HG03139 (cell line): ENCODE data around the gene FASTK.
"Not testable (repeated sequence)": the region's sequence is repeated elsewhere in the genome, so short reads cannot be mapped to it uniquely, and the experiment has no call there.

Source experiments
- ATAC-seq: cut with Tn5 transposase; IDR thresholded peaks from one replicate; pipeline ENCODE4 v1.9.1; 2021; ENCODE audit not compliant: unreplicated experiment

The FASTK gene

DNA sequence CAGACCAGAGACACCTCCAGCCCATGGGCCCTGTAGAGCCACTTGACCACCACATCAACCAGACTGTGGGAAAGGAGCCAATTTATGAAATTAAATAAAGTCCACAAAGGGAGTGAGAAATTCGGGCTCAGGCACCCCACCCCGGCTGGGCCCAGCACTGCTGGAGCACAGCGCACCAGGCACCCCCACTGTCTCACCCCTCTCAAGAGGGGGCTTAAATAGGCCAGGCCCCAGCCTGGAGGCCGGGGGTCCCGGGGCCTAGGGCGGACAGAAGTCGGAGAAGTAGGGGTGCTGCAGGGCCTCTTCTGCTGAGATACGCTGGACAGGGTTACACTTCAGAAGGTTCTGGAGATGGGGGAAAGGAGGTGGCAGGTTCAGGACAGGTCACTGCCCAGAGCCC is 26.9 kb downstream of the FASTK start:
- ATAC-seq, result no peak

DNA sequence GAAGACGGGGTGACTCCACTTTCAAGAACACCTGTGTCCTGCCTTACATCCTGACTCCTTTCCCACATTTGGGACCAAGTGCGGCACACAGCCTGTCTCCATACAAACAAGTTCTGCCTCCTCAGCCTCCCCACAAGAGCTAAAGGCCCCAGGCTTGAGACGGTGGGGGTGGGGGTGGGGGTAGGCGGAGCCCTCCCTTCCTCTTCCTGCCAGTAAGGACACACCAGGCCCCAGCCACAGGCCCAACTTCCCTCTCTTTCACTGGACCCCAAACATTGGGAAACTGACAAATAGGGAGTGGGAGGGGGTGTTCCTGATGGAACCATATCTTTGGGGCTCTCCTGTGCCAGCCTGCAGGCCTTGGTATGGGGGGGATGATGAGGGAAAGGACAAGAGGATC is 27.5 kb downstream of the FASTK start:
- ATAC-seq, result no peak

DNA sequence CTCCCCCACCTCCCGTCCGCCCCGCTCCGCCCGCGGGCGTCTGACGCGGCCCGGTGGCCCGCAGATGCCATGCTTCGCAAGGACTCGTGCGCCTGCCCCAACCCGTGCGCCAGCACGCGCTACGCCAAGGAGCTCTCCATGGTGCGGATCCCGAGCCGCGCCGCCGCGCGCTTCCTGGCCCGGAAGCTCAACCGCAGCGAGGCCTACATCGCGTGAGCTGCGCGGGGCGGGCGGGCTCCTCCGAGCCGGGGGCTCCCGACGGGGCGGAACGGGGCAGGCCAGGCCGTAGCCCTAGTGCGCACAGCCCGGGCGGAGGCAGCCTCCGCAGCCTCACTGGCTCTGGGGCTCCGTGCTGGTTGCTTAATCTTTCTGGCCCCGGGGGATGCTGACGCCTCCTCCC is 29.5 kb downstream of the FASTK start:
- no peak for ATAC-seq

DNA sequence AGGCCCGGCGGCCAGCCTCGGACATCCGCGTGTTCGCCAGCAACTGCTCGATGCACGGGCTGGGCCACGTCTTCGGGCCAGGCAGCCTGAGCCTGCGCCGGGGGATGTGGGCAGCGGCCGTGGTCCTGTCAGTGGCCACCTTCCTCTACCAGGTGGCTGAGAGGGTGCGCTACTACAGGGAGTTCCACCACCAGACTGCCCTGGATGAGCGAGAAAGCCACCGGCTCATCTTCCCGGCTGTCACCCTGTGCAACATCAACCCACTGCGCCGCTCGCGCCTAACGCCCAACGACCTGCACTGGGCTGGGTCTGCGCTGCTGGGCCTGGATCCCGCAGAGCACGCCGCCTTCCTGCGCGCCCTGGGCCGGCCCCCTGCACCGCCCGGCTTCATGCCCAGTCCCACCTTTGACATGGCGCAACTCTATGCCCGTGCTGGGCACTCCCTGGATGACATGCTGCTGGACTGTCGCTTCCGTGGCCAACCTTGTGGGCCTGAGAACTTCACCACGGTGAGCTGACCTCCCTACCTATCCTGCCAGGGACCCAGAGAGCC is 31.6 kb downstream of the FASTK start:
- ATAC-seq, result no peak

DNA sequence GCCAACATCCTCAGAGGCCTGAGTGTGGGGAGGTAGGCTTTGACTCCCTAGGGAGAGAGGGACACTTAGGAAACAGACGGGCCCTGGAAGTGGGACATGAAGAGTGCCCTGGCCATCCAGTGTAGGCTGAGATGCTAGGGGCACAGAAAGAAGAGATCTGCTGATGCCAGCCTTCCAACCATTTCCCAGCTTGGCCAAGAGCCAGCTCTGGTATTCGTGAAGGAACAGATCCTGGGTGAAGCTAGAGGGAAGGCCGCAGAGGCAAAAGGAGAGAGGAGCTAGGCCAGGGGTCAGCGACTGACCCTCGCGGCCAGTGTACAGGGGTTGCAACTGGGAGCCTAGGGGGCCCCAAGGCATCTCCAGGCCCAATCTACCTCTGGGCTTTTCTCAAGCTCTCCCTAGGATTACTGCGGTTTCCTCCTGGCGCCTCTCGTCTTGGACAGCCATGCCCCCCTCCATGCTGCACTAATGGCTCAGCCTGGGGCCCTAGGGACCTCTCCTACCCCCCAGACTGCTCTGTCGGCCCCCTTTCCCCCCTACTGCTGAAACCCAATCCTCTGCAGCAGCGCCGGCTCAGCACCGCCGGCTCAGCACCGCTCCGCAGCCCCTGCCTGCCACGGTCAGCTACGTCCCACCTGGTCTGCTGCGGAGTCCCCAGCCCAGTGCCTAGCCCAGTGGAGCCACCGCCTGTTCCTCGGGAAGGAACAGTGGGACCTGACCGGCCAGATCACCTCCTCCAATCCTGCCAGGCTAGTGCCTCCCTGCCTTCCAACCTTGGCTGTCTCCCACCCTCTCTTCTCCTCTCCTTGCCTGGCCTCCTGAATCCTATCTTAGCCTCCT is 32.4 kb downstream of the FASTK start, which contains the start of gene ASIC3:
ASIC3 (plus strand) TSS at position 556 of the 840 bp plus-strand sequence. CDS start 355 bp downstream, outside the sequence.
- ATAC-seq, result no peak

DNA sequence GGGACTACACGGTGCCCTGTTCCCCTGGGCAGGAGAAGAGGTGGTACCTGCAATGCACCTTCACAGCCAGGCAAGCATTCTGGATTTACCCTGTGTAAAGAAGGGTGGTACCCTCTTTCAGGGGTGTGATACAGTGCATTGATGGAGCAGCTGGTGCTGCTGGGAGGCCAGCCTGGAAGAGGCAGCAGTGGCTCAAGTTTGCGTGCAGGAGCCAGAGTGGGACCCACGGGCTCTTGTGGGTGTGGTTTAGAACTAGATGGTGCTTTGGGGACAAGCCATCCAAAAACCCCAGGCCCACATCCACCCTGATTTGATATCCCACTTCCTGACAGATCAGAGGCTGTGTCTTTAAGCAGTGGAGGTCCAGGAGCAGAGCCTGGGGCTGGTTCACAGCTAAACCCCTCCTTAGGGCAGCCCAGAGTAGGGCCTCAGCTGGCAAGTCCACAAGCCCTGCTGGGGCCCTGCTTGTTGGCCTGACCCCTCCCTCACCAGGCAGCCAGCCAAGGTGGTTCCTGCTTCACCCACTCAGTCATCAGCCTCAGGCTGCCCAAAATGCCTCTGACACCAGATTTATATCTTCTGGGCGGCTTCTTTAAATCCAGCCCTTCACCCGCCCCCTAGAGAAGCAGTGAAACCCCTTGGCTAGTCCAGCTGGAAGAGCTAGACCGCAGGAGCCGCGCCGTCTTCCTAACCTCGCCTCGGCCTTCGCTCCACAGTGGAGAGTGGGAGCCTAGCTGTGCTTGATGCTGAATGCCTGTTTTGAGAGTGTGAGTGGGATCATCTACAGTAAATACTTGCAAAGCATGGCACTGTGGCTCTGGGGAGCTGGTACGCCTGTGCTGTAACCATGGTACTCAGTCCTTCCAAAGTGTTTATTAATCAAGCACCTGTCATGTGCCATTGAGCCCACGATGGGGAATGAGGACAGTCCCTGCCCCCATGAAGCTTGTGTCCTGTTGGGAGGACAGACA is 33.7 kb downstream of the FASTK start:
- no peak for ATAC-seq

DNA sequence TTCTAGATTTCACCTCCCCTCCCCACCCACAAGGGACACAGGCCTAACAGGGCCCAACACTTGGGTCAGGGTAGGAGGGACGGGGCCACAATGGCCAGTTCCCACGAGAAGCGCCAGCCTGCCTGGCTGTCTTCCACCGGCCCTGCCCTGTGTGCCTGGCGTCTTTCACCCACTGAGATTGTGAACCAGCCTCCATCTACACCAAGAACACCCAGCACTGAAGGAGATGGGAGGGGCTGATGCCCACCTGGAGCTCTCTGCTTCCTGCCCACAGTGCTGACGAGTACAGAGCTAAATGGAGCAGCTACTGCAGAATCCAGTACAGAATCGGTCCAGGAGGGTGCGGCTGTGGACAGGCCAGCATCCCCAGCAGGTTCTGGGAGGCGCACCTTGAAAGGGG is 34.6 kb downstream of the FASTK start:
- ATAC-seq, result no peak

DNA sequence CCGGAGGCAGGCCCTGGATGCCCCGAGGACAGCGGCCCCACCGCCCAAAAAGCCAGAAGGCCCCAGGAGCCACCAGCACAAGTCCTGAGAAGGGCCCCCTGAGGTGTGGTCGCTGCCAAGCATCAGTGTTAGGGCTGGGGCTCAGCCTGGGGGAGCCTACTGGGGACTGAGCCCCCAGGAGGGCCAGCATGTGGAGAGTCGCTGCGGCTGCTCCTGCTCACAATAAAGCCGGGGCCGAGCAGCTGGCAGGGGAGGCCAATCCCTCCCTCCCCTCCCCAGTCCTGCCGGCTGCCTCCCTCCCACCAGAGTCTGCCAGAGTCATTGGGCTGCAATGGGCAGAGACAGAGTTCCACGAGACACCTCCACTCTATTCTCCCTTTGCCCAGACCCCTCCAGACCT is 35.3 kb downstream of the FASTK start:
- no peak for ATAC-seq

DNA sequence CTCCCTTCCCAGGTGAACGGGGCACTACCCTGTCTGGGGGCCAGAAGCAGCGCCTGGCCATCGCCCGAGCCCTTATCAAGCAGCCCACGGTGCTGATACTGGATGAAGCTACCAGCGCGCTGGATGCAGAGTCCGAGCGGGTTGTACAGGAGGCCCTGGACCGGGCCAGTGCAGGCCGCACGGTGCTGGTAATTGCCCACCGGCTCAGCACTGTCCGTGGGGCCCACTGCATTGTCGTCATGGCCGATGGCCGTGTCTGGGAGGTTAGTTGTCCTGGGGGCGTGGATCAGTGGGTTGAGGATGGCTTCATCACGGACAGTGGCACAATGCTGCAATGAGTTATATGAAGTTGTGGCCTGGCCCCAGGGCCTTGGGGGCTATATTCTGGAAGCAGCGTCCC is 36.6 kb downstream of the FASTK start:
- ATAC-seq, result no peak

DNA sequence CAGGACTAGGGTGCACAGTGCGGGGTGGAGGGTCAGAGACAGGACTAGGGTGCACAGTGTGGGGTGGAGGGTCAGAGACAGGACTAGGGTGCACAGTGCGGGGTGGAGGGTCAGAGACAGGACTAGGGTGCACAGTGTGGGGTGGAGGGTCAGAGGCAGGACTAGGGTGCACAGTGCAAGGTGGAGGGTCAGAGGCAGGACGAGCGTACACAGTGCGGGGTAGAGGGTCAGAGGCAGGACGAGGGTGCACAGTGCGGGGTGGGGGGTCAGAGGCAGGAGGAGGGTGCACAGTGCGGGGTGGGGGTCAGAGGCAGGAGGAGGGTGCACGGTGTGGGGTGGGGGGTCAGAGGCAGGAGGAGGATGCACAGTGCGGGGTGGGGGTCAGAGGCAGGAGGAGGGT is 37.2 kb downstream of the FASTK start:
- not testable (repeated sequence) for ATAC-seq

DNA sequence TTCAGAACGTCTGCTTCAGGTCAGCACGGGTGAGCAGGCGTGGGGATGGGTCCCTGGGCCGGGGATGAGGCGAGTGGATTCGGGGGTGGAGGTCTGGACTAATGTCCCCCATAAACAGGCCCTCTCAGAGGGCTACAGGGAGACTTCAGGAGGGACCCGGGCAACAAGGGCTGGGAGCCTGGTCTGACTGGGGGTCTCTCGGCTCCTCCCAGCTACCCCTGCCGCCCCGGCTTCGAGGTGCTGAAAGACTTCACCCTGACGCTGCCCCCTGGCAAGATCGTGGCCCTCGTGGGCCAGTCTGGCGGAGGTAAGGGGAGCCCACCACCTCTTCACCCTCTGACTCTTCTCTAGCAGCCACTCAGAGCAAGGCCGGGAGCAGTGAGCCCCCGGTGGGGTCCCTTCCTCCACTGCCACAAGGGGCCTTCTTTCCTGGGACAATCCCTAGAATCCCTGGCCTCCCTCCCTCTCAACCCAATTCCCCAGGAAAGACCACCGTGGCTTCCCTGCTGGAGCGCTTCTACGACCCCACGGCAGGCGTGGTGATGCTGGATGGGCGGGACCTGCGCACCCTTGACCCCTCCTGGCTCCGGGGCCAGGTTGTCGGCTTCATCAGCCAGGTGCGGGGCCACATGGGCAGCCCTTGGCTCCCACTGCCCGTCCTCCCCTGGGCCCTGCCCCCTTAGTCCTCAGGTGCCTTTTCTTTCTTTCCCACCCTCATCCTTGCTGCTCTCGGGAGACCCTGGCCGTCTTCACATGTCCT is 39.8 kb downstream of the FASTK start:
- no peak for ATAC-seq

DNA sequence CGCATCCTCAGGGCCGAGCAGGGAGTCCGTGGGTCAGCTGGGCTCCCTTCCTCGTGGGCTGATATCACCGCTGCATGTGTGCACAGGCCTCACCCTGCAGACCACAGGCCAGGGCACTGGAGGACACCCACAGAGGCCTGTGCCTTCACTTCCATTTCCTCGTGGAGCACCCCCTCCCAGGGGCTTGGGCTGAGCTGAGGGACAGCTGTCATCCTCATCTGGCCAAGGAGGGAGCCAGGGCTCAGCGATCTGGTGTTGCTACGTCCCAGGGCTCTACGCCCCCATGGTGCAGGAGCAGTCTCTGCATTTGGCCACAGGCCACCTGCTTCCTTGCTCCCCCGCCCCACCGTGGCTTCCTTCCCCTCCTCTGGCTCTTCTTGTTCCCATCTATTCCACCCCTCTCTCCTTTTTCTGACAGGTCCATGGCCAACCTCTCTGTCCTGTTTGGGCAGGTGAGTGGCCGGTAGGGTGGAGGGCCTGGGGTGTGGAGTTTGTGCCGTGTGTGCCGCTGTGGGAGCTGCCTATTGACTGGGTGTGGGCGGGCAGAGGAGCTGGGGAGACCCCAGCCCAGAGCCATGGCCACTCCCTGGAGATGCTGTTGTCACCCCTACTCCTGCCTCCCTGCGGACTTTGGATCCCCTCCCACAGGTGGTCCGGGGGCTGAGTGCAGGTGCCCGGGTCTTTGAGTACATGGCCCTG is 40.6 kb downstream of the FASTK start:
- ATAC-seq, result no peak

DNA sequence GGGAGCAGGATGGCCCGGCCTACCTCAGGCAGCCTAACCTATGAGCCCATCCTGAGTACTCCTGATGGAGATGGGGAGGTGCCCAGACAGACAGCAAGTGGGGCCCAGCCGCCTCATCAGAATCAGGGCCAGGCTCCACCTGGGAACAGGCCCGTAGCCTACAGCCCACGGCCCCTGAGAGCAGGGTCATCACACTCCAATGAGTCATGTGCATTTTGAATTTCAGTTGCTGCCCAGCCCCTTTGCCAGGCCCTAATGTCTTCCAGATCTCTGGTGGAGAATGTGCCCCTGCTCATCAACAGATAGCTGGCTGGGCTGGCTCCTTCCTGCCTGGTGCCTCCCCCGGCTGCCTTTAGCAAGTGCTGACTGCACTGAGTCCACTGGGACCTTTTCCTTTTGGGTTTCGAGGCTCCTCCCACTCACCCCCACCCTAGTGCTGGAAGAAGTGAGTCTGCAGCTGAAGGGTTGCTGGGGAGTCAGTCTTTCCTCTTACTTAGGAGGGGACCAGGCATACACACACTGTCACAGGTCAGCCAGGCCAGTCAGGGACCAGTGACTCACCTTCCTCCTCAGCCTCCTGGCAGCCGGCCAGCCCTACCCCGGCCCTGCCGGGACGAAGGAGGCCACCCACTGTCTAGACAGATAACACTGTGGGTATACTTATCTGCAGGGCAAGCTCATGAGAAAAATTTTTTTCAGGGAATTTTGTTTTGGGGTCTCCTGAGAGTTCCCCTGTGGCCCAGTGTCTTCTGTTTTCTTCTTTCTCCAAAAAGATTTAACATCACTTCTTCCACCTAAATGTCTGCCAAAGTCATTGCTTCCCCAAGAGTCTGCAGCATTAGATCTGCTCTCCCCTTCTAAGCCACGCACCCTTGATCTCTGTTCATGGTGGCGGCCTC is 41.4 kb downstream of the FASTK start:
- no peak for ATAC-seq

DNA sequence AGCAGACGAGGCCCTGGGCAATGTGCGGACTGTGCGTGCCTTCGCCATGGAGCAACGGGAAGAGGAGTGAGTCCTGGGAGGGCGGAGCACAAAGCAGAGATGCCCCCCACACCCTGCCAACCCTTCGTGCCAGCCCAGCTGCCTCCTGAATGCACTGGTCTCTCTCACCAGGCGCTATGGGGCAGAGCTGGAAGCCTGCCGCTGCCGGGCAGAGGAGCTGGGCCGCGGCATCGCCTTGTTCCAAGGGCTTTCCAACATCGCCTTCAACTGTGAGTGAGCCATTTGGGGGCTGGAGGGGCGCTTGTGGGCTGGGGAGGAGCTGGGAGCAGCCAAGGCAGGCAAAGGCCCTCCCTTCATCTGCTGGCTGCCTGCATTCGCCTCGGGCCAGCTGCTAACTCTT is 44.7 kb downstream of the FASTK start:
- ATAC-seq, result no peak

DNA sequence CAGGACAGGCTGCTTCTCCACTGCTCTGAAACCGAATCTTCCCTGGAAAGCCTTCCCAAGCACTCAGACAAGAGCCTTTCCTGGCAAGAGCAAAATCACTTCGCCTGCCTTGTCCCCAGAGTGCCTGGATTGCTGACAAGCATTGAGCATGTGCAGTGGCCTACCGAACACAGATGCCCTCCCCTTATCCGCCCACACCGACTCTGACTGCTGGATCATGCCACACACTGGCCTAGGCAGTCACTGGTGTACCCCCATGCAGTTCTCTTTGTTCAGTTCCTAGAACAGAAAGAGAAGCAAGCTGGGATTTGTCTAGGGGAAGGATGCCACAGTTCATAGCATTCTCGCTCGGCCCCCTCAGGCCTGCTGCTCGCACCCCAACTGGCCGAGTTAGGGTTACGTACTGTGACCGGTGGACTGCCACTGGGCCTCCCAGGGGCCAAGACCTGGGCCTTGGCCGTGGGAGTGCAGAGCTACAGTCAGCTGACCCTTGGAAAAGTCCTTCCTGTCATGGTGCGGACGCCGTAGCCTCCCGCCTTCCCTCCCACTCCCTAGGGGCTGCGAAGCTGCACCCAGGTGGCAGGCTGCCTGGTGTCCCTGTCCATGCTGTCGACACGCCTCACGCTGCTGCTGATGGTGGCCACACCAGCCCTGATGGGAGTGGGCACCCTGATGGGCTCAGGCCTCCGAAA is 45.4 kb downstream of the FASTK start:
- ATAC-seq, result no peak

DNA sequence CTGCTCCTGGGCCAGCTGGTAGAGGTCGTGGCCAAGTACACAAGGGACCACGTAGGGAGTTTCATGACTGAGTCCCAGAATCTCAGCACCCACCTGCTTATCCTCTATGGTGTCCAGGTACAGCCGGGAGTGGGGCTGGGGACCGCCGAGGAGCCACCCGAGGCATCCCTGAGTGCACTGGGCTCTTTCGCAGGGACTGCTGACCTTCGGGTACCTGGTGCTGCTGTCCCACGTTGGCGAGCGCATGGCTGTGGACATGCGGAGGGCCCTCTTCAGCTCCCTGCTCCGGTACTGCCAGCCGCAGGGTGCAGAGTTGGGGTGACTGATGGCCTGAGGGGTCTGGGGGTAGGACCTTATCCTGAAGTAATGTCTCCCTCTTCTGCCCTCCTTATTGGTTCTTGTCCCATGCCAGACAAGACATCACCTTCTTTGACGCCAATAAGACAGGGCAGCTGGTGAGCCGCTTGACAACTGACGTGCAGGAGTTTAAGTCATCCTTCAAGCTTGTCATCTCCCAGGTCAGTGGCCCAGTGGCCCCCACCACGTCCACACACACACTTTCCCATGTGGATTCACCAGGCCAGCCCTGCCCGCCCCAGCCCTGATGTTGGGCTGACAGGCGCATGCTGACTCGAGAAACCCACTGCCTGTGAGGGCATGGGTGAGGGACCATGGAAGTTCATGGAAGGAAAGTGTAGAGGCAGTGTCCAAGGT is 46.1 kb downstream of the FASTK start:
- no peak for ATAC-seq

DNA sequence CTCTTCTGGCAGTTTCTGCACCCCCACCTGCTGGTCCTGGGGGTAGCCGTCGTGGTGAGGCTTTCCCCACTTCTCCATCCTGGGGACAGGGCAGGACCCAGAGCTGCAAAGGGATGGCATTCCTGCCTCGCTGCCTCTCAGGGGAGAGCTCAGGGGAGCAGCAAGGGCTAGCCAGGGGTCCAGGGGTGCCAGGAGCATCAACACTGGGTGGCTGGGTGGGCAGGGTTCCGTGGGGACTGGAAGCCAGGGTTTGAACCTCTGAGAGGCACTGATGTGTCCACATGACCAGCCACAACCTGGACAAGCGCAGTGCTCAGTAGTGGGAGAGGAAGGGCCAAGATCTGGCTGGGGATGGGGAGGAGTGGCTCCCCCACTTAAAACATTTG is 46.8 kb downstream of the FASTK start:
- ATAC-seq, result no peak
